WTC11 (cell line): ENCODE measurements around the gene TMEM263. TPM values are rescaled to one million over a fixed set of nuclear protein-coding genes. Genes with fewer than 3 reads are reported as not detected.

ENCODE experiments used
- ATAC-seq: fragments of 200-7000 bp; cut with Tn5 transposase; 2 replicates; pipeline ENCODE4 v1.10.0; 2021; ENCODE audit warnings: mild to moderate bottlenecking, moderate library complexity
- CTCF ChIA-PET: fragments of 300-600 bp; sonication (Branson Sonifier 250); formaldehyde crosslinking; loops from one replicate; lab custom pipeline; 2021; ENCODE audit warnings: antibody characterized with exemption; lab: Charles Lee
- POLR2A ChIA-PET: fragments of 350-600 bp; sonication (Branson Sonifier 250); formaldehyde crosslinking; loops from one replicate; lab custom pipeline; 2021; ENCODE audit warnings: antibody characterized with exemption; lab: Charles Lee
- DNase-seq: peaks from one replicate; pipeline ENCODE4 v3.0.0; 2021; ENCODE audit warnings: low spot score
- H3K27ac Mint-ChIP-seq: 2 replicates; pipeline ENCODE4 v1.8.0; 2021; ENCODE audit warnings: mixed read lengths
- H3K27me3 Mint-ChIP-seq: 2 replicates; pipeline ENCODE4 v1.8.0; 2021; ENCODE audit warnings: low read depth, mild to moderate bottlenecking, moderate library complexity, mixed read lengths
- H3K36me3 Mint-ChIP-seq: 2 replicates; pipeline ENCODE4 v1.8.0; 2021; ENCODE audit warnings: mixed read lengths
- H3K4me1 Mint-ChIP-seq: 2 replicates; pipeline ENCODE4 v1.8.0; 2022; ENCODE audit warnings: mixed read lengths
- H3K4me3 Mint-ChIP-seq: 2 replicates; pipeline ENCODE4 v1.8.0; 2021; ENCODE audit warnings: mild to moderate bottlenecking, moderate library complexity, mixed read lengths
- H3K9me3 Mint-ChIP-seq: 2 replicates; pipeline ENCODE4 v1.8.0; 2021; ENCODE audit warnings: mixed read lengths
- AFF4 ChIP-seq: sonication (generic); formaldehyde crosslinking; IDR thresholded peaks from 2 replicates; pipeline ENCODE4 v1.8.1; 2023; ENCODE audit warnings: mild to moderate bottlenecking, missing genetic modification reagents, borderline replicate concordance
- ATF1 ChIP-seq: sonication (generic); formaldehyde crosslinking; IDR thresholded peaks from 2 replicates; pipeline ENCODE4 v1.8.1; 2023; ENCODE audit warnings: mild to moderate bottlenecking, moderate library complexity, missing genetic modification reagents
- ELF4 ChIP-seq: sonication (generic); formaldehyde crosslinking; IDR thresholded peaks from 2 replicates; pipeline ENCODE4 v1.8.1; 2022; ENCODE audit warnings: low read depth, mild to moderate bottlenecking, moderate library complexity, missing genetic modification reagents
- ESRRA ChIP-seq: sonication (generic); formaldehyde crosslinking; IDR thresholded peaks from 2 replicates; pipeline ENCODE4 v1.8.1; 2022; ENCODE audit warnings: mild to moderate bottlenecking, missing genetic modification reagents, borderline replicate concordance
- FOXP1 ChIP-seq: sonication (generic); formaldehyde crosslinking; IDR thresholded peaks from 2 replicates; pipeline ENCODE4 v1.8.0; 2022; ENCODE audit warnings: missing genetic modification reagents, mild to moderate bottlenecking, moderate library complexity, borderline replicate concordance
- GABPB1 ChIP-seq: sonication (generic); formaldehyde crosslinking; IDR thresholded peaks from 2 replicates; pipeline ENCODE4 v1.8.1; 2023; ENCODE audit warnings: mild to moderate bottlenecking, missing genetic modification reagents
- GTF2I ChIP-seq: fragments of 250-450 bp; sonication (Bioruptor Pico); conservative IDR thresholded peaks from 2 replicates; pipeline ENCODE4 v1.4.0; 2021; ENCODE audit warnings: mild to moderate bottlenecking
- NFE2L1 ChIP-seq: sonication (generic); formaldehyde crosslinking; IDR thresholded peaks from 2 replicates; pipeline ENCODE4 v1.8.1; 2023; ENCODE audit warnings: missing genetic modification reagents
- SOX15 ChIP-seq: fragments of 250-450 bp; sonication (Bioruptor Pico); IDR thresholded peaks from 2 replicates; pipeline ENCODE4 v1.9.0; 2021; ENCODE audit warnings: mild to moderate bottlenecking
- USF2 ChIP-seq: sonication (generic); formaldehyde crosslinking; IDR thresholded peaks from 2 replicates; pipeline ENCODE4 v1.8.1; 2023; ENCODE audit warnings: mild to moderate bottlenecking, missing genetic modification reagents, moderate library complexity
- ZNF138 ChIP-seq: sonication (generic); formaldehyde crosslinking; conservative IDR thresholded peaks from 2 replicates; pipeline ENCODE4 v1.8.1; 2022; ENCODE audit warnings: mild to moderate bottlenecking, moderate library complexity, missing genetic modification reagents
- ZNF219 ChIP-seq: sonication (generic); formaldehyde crosslinking; IDR thresholded peaks from 2 replicates; pipeline ENCODE4 v1.8.0; 2023; ENCODE audit warnings: missing genetic modification reagents, mild to moderate bottlenecking, borderline replicate concordance
- ZNF532 ChIP-seq: fragments of 250-450 bp; sonication (Bioruptor Pico); IDR thresholded peaks from 2 replicates; pipeline ENCODE4 v1.9.0; 2021; ENCODE audit warnings: mild to moderate bottlenecking, borderline replicate concordance
- total RNA-seq: library from RNA; stranded (reverse); gene quantifications from 3 replicates; pipeline ENCODE4 v1.2.3, GENCODE V29; 2021
- TF ChIP-seq, protein P1 (sequence below): sonication (generic); formaldehyde crosslinking; IDR thresholded peaks from 2 replicates; pipeline ENCODE4 v1.8.0; 2022; ENCODE audit warnings: missing genetic modification reagents
- TF ChIP-seq, protein P2 (sequence below): sonication (generic); formaldehyde crosslinking; IDR thresholded peaks from 2 replicates; pipeline ENCODE4 v1.8.0; 2023; ENCODE audit warnings: missing genetic modification reagents, mild to moderate bottlenecking, borderline replicate concordance

TMEM263 gene
- total RNA-seq, 1 experiment from 2014 or later = 18.0 TPM

- TF ChIP-seq ZNF219 (CRISPR knock-in tag) (no peak), ZNF138 (CRISPR knock-in tag) (no peak), NFE2L1 (CRISPR knock-in tag) (no peak)
Observed at GRCh38 chr12:106984588-106985137, 29.0 kb downstream of the TMEM263 start (continued).

GRCh38 chr12:106985479-106985878 is 29.8 kb downstream of the TMEM263 start:
- H3K9me3 Mint-ChIP-seq = no peaks in the 10 kb centered on the region
- peaks cover 22% of the 10 kb centered on the region for H3K4me1 Mint-ChIP-seq
- DNase-seq = no peak
- no peak for ATAC-seq
- ChIA-PET POLR2A (no interaction called here), CTCF (no interaction called here)
- peaks cover 7% of the 10 kb centered on the region for H3K27me3 Mint-ChIP-seq
- H3K4me3 Mint-ChIP-seq = 0 out of 2 replicates have a peak overlapping the region, but pooled peaks have one; percentile 88
- peaks cover 19% of the 10 kb centered on the region for H3K36me3 Mint-ChIP-seq
- TF ChIP-seq GABPB1 (CRISPR knock-in tag) (no peak), GTF2I (CRISPR knock-in tag) (no peak), ESRRA (CRISPR knock-in tag) (no peak), ZNF532 (CRISPR knock-in tag) (no peak), AFF4 (CRISPR knock-in tag) (no peak), SOX15 (CRISPR knock-in tag) (no peak), ELF4 (CRISPR knock-in tag) (no peak), ATF1 (CRISPR knock-in tag) (no peak), FOXP1 (CRISPR knock-in tag) (no peak), USF2 (CRISPR knock-in tag) (no peak)
- TF ChIP-seq, protein P1, sequence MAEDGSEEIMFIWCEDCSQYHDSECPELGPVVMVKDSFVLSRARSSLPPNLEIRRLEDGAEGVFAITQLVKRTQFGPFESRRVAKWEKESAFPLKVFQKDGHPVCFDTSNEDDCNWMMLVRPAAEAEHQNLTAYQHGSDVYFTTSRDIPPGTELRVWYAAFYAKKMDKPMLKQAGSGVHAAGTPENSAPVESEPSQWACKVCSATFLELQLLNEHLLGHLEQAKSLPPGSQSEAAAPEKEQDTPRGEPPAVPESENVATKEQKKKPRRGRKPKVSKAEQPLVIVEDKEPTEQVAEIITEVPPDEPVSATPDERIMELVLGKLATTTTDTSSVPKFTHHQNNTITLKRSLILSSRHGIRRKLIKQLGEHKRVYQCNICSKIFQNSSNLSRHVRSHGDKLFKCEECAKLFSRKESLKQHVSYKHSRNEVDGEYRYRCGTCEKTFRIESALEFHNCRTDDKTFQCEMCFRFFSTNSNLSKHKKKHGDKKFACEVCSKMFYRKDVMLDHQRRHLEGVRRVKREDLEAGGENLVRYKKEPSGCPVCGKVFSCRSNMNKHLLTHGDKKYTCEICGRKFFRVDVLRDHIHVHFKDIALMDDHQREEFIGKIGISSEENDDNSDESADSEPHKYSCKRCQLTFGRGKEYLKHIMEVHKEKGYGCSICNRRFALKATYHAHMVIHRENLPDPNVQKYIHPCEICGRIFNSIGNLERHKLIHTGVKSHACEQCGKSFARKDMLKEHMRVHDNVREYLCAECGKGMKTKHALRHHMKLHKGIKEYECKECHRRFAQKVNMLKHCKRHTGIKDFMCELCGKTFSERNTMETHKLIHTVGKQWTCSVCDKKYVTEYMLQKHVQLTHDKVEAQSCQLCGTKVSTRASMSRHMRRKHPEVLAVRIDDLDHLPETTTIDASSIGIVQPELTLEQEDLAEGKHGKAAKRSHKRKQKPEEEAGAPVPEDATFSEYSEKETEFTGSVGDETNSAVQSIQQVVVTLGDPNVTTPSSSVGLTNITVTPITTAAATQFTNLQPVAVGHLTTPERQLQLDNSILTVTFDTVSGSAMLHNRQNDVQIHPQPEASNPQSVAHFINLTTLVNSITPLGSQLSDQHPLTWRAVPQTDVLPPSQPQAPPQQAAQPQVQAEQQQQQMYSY = no peak
- TF ChIP-seq, protein P2, sequence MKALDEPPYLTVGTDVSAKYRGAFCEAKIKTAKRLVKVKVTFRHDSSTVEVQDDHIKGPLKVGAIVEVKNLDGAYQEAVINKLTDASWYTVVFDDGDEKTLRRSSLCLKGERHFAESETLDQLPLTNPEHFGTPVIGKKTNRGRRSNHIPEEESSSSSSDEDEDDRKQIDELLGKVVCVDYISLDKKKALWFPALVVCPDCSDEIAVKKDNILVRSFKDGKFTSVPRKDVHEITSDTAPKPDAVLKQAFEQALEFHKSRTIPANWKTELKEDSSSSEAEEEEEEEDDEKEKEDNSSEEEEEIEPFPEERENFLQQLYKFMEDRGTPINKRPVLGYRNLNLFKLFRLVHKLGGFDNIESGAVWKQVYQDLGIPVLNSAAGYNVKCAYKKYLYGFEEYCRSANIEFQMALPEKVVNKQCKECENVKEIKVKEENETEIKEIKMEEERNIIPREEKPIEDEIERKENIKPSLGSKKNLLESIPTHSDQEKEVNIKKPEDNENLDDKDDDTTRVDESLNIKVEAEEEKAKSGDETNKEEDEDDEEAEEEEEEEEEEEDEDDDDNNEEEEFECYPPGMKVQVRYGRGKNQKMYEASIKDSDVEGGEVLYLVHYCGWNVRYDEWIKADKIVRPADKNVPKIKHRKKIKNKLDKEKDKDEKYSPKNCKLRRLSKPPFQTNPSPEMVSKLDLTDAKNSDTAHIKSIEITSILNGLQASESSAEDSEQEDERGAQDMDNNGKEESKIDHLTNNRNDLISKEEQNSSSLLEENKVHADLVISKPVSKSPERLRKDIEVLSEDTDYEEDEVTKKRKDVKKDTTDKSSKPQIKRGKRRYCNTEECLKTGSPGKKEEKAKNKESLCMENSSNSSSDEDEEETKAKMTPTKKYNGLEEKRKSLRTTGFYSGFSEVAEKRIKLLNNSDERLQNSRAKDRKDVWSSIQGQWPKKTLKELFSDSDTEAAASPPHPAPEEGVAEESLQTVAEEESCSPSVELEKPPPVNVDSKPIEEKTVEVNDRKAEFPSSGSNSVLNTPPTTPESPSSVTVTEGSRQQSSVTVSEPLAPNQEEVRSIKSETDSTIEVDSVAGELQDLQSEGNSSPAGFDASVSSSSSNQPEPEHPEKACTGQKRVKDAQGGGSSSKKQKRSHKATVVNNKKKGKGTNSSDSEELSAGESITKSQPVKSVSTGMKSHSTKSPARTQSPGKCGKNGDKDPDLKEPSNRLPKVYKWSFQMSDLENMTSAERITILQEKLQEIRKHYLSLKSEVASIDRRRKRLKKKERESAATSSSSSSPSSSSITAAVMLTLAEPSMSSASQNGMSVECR = no peak
- no peak overlapping the region for H3K27ac Mint-ChIP-seq
